HG03575 (cell line): ENCODE measurements around the gene FAN1.
"Not testable (repeated sequence)": the region's sequence is repeated elsewhere in the genome, so short reads cannot be mapped to it uniquely, and the experiment has no call there.

ENCODE experiments used
- ATAC-seq: cut with Tn5 transposase; IDR thresholded peaks from one replicate; pipeline ENCODE4 v1.9.1; 2021; ENCODE audit not compliant: unreplicated experiment, insufficient number of reproducible peaks, low FRiP score; ENCODE audit errors: extremely low read depth

Gene FAN1

DNA sequence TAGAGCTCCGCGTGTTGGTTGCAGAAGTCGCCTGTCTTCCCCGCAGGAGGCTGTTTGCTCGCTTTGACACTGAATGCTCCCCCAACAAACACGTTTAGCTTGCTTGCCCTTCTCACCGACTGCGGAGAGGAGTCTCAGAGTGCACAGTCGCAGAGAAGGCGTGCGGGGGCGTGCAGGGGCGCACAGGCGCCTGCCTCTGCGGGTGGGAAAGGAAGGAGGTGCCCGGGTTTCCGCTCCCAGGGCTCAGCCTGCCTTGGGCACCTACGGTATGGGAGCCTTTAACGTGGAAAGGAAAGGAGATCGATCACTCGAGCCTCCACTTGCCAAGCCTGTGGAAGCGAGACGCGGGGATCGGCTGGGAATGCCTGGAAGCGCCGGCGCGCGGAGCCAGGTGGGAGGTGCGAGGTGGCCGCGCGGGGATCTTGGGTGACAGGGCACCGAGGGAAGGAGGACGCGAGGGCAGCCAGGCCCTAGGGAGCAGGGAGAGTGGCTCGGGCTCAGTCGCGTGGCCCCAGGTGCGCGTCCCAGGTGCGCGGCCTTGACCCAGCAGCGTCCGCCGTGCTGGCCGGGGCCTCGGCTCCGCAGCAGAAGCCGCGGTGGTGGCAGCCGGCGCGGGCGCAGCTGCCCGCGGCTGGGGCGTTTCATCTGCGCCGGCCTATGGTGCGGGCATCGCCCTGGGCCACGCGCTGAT is at the start of gene FAN1:
Gene FAN1 (plus strand): TSS at position 419 of the 691 bp plus-strand sequence. CDS start 749 bp downstream, outside the sequence.
- no peak for ATAC-seq

DNA sequence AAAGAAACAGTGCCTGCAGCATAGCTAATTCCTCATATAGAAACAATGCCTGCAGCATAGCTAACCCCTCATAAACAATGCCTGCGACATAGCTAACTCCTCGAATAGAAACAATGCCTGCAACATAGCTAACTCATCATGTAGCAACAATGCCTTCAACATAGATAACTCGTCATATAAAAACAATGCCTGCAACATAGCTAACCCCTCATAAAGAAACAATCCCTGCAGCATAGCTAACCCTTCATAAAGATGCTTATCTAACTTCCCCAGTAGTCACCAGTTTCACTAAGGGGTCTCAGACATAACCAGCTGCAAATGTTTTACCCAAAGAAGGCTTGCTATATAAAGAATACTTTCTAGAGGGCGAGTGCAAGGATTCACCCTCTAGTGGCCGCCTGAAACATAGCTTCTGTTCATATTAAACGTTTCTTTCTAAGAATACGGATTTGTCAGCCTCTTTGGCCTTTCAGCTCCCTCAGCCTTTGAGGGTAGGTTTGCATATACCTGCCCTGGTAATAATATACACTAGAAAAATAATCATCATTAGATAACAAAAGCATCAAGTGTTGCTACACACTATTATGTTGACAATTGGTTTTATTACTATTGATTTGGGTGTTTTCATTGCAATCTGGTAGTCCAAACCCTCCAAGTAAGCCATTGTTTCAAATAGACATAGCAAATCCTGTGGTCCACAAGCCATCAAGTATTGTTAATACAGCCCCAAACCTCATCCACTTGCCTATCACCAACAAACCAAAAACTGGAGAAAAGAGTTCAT is 44.4 kb upstream of the FAN1 start:
- ATAC-seq, result no peak

DNA sequence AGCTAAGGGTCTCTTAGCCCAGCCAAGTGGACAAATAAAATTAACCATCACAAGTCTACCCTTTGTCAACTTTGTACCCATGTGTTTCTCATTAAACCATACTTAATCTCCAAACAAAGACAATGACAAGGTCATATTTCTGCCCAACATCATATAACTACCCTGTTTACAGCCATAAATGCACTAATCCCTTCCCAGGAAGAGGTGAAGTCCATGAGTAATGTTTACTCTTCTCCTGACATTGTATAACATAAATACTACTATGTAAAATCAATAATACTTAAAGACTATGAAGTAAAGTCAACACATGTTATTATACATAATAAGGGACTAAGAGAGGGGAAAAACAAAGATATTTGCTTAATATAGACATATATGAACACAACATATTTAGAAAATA is 38.5 kb upstream of the FAN1 start:
- no peak for ATAC-seq

DNA sequence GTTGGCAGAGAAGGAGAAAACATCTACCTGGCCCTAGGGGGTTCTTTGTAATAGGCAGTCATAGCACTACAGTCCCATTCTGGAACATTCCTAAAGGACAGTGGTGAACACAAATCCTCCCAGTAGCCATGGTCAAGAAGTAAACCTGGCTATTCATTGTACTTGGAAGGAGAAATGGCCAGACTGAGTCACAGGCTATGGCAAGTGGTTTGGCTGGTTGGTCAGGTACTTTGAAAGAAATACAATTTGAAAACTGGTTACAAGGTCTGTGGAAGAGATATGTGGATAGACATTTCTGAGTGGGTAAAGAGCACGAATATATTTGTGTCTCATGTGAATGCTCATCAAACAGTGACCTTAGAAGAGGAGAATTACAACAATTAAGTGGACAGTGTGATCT is 33.0 kb upstream of the FAN1 start:
- no peak for ATAC-seq

DNA sequence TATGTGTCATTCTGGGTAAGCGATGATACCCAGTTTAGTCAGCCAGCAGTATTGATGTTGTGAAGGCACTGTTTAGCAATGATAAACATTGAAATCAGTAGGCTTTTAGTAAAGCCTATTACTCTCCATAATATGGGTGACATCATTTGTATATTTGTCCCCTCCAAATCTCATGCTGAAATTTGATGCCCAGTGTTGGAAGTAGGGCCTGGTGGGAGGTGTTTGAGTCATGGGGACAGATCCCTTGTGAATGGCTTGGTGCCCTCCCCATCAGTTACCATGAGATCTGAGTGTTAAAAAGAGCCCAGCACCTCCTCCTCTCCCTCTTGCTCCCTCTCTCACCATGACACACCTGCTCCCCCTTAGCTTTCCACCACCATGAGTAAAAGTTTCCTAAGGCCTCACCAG is 31.4 kb upstream of the FAN1 start:
- no peak for ATAC-seq

DNA sequence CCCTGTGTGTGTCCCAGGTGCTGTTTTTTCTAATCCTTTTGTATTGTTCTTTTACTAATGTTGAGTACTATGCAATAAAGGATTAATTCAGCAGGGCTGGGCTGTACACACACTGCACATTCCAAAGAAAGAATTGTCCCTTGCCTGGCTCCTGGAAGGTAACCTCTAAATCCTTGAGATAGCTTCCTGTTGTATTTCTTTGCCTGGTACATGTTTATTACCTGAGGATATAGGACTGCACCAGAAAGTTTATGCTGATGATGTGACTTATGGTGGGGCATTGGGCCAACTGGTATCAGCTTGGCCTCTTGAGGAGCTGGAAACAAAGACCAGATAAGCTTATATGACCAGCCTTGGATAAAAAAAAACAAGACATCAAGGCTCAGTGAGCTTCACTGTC is 26.6 kb upstream of the FAN1 start:
- no peak for ATAC-seq

DNA sequence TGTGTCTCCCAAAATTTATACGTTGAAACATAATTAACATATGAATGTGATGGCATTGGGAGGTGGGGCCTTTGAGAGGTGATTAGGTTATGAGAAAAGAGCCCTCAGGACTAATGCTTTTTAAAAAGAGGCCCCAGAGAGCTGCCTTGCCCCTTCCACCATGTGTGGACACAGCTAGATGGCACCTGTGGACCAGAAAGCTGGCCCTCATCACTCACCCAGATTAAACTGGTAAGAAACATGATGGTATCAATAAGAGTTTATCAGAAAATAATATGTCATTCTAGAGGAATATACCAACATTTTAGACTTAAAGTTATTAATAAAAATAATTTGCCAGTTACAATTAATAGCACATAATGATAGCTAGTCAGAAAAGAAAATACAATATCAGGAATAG is 25.2 kb upstream of the FAN1 start:
- no peak for ATAC-seq

DNA sequence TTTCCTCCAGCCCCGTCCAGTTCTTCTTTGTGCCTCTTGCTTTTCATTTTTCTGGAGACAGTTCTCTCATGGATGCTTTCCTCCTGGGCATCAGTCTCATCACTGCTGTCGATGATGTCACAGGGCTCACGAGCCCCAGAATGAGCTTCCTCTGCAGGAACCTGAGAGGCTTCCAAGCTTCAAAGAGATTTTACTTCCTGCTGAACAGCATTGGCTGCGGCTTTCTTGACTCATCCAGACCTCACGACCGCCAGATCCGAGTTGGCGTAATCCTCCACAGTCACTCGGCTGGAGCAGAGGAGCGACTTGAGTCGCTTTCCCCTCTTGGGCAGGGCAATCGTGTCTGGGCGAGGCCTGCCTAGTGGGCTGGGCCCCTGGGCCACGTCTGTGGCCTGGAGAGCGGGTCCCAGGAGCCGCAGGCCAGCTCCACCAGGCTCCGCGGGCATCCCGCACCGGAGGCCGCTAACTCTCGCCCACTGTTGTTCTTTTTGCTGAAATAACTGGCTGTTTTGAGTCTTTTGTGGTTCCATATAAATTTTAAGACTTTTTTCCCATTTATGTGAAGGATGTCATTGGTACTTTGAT is 20.8 kb upstream of the FAN1 start:
- ATAC-seq, result no peak

DNA sequence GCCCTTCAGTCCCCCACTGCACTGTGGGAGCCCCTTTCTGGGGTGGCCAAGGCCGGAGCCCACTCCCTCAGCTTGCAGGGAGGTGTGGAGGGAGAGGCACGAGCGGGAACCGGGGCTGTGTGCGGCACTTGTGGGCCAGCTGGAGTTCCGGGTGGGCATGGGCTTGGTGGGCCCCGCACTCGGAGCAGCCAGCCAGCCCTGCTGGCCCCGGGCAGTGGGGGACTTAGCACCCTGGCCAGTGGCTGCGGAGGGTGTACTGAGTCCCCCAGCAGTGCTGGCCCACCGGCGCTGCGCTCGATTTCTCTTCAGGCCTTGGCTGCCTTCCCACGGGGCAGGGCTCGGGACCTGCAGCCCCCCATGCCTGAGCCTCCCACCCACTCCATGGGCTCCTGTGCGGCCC is 20.0 kb upstream of the FAN1 start:
- not testable (repeated sequence) for ATAC-seq

DNA sequence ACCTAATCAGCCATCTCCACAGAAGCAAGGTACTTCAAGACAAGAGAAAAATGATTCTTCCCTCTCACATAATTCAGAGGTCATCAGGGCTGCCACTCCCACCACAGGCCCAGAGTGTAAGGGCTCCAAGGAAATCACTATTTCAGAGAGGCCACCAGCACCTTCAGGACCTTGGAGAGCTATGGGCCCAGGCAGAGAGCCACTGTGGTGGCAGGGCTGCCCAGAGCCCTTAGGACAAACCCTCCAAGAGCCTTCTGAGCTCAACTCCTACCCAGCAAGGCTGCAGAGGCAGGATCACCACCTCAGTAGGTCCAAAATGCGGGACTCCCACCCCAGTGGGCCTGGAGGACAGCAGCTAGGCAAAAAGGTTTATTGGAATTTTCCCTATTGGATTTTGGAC is 17.9 kb upstream of the FAN1 start:
- ATAC-seq, result no peak

DNA sequence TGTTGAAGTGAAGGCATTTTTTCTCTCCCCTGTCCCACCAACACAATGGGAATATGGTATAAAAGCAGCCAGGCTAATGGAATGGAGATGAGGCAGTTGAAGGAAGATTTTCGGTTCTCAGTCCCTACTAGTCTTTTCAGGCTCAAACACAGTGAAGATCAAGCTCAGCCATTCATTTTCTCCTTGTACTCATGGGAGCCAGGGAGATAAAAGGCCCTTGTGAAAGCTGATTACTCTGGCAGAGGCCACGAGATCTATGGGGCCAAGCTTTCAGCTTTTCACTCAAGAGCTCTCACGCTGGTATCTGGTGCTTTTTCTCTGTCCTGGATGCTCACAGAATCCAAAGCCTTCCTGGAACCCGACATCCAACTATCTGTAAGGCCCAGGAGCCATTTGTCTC is 14.5 kb upstream of the FAN1 start:
- no peak for ATAC-seq

DNA sequence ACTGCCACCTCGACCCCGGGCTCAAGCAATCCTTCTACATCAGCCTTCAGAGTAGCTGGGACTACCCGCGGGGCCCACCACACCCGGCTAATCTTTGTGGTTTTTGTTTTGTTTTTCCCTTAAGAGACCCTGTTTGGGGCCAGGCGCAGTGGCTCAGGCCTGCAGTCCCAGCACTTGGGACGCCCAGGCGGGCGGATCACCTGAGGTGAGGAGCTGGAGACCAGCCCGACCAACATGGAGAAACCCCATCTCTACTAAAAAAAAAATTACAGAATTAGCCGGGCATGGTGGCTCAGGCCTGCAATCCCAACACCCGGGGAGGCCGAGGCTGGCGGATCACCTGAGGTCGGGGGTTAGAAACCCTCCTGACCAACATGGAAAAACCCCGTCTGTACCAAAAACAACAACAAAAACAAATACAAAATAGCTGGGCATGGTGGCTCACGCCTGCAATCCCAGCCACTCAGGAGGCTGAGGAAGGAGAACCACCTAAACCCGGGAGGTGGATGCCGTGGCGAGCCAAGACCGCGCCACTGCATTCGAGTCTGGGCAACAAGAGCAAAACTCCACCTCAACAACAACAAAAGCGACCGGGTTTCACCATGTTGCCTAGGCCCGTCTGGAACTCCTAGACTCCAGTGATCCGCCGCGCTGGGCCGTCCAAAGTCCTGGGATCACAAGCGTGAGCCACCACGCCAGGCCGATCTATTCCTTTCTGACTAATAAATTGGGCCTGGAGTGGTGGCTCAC is 8.1 kb upstream of the FAN1 start:
- ATAC-seq, result no peak

DNA sequence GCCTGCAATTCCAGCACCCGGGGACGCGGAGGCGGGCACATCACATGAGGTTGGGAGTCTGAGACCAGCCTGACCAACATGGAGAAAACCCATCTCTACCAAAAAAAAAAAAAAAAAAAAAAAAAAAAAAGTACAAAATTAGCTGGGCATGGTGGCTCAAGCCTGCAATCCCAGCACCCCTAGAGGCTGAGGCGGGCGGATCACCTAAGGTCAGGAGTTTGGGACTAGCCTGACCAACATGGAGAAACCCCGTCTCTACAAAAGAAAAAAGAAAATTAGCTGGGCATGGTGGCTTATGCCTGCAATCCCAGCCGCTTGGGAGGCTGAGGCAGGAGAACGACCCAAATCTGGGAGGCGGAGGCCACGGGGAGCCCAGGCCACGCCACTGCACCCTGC is 7.5 kb upstream of the FAN1 start:
- ATAC-seq, result no peak

DNA sequence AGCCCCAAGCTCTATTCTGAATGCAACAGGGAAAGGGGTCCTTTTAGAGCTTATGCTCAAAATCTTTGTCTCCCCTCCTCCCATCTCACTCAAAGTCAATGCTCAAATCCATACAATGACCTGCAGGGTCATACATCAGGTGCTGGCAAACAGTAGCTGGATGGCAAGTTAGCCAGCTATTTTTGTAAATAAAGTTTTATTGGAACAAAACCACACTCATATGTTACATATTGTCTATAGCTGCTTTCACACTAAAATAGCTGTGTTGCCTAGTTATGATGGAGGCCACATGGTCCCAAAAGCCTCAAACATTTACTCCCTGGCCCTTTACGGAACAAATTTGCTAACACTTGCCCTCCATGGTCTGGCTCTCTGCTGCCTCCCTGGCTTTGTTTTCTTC is 1.8 kb upstream of the FAN1 start:
- no peak for ATAC-seq

DNA sequence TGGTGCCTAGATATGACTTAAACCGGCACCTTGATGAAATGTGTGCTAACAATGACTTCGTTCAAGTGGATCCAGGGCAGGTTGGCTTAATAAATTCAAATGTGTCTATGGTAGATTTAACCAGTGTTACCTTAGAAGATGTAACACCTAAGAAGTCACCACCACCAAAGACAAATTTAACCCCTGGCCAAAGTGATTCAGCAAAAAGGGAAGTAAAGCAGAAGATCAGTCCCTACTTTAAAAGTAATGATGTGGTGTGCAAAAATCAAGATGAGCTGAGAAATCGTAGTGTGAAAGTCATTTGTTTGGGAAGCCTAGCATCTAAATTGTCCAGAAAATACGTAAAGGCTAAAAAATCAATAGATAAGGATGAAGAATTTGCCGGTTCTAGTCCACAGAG is 1.1 kb downstream of the FAN1 start:
- ATAC-seq, result no peak

DNA sequence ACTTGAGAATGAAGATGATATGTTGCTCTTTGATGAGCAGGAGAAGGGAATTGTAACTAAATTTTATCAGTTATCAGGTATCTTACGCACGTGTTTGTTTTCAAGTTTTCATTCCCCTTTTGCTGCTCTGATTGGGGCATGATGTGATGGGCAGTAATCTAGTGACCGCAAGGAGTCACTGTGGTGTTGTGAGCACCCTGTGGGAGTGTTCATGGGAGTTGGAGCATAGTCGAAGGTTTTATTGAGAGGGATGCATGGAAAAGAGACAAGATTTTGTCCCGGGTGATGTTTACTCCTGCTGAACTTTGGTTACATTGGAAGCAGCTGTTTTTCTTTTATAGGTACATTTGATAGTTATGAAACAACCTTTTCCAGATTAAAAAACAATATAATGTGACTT is 2.1 kb downstream of the FAN1 start:
- ATAC-seq, result no peak

DNA sequence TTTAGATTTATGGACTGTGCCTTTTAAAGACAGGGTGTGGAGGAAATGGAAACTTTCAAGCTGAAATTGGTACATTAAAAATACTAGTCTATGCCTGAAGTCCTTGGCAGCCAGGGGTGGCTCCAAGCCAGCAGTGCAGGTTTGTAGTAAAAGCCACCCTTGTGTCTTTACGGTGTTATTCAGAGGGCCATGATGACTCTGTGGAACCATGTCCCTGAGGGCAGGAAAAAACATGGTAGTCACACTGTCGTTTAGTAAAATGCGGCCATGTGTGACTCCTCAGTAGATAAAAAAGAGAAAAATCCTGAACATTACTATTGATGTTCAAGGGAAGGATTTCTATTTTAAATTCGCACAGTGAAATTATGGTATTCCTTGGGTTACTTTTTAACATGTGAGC is 2.7 kb downstream of the FAN1 start:
- ATAC-seq, result no peak

DNA sequence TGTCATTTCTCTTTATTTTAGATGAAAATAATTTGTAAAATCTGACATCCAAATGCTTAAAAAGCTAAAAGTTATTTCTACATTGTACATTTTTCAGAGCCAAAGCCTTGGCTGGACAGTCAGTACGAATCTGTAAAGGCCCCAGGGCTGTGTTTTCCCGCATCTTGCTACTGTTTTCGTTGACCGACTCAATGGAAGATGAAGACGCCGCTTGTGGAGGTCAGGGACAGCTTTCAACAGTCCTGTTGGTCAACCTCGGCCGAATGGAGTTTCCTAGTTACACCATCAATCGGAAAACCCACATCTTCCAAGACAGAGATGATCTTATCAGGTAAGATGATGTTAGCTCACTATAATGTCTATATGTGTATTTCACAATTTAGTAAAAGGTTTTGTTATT is 10.0 kb downstream of the FAN1 start:
- ATAC-seq, result no peak

DNA sequence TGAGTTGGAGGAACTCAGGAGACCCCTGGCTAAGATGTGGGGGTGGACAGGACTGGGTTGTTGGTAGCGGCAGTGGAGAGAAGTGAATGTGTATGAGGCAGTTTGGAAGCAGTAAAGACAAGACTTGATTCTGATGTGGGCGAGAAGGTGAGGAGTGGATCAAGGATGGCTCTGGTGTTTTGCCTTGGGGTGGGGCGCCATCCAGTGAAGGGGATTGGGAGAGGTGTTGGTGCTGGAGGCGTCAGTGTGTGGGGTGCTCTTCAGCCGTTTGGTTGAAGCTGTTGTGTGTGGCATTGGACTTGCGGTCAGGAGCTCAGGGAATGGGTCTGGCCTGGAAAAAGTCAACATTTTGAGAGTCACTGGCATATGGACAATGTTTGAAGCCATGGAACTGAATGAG is 13.3 kb downstream of the FAN1 start:
- ATAC-seq, result no peak

DNA sequence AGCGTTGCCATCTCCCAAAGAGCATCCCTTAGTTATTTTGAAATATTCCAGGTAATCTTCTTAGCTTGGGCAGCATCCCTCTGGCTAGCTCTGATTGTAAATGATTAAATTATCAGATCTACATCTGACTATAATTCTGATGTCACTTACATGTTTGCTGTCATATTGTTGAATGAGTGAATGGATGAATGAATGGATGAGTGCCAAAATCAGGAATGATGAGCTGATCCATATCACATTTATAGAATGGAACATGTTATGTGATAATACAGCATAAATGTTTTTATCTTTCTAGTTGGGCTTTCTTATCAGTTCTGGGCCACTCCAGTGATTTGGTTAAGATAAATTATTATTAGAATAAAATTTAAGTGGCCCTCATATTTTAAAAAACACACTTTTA is 14.0 kb downstream of the FAN1 start:
- ATAC-seq, result no peak
